Suprapubic skin (tissue), 4 donors: ENCODE measurements around the gene GRM3.

Experiments used
- CTCF ChIP-seq, 2 donors: fragments of 200-600 bp in 1 of 2; fragments of 450-650 bp in 1 of 2; sonication (generic) in 1 of 2; IDR thresholded peaks; one replicate each; pipeline ENCODE4 v1.5.1; 2016 to 2019; ENCODE audit warnings: antibody characterized with exemption in 2 of 2, mild to moderate bottlenecking in 1 of 2, moderate library complexity in 1 of 2
- EP300 ChIP-seq: sonication (generic); formaldehyde crosslinking; IDR thresholded peaks from one replicate; pipeline ENCODE4 v1.6.1; 2017; ENCODE audit warnings: antibody characterized with exemption
- POLR2A ChIP-seq, 2 donors: fragments of 450-650 bp; IDR thresholded peaks; one replicate each; pipeline ENCODE4 v1.6.1; 2017; ENCODE audit warnings: antibody characterized with exemption in 2 of 2, mild to moderate bottlenecking in 2 of 2, moderate library complexity in 2 of 2
- POLR2AphosphoS5 ChIP-seq, 3 donors: sonication (generic); formaldehyde crosslinking; IDR thresholded peaks; one replicate each; pipeline ENCODE4 v1.6.1; 2017; ENCODE audit warnings: antibody characterized with exemption in 3 of 3

DNA sequence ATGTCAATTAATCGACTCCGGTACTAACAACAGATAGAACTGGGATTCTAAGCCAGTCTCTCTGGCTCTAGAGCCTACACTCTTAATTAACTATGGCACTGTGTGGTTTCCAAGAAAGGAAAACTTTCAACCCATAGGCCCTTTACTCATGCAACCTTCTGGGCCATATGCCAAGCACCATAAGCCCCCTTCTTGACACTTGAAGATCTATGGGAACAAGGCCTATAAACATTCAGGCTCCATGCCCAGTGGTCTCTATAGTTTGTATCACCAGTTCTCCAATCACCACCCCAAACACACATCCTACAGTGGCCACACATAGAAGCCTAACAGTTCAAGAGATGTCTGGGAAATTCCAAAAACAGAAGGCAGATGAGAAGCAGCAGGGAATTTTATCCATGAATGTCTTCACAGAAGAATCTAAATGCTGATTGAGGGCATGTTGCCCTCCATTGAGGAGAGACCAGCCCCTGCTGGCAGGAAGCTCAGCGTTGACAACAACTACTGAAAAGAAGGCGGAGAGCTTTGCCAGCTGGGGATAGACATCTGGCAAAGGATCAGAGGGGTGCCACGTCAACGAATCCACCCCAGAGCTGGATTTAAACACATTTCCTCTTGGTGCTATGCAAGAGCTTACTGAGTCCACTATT lies 64.4 kb downstream of the GRM3 start:
- TF ChIP-seq CTCF (IDR thresholded peaks at IDR 0.05) (no peak), EP300 (no peak), POLR2A (IDR thresholded peaks at IDR 0.05) (no peak), POLR2AphosphoS5 (IDR thresholded peaks at IDR 0.05) (no peak)
